A673 (cell line): ENCODE results near the gene PRAMEF1.

Source experiments
- EZH2 ChIP-seq: fragments of 200-600 bp; sonication (generic); IDR thresholded peaks from 2 replicates; pipeline ENCODE4 v1.6.1; 2017; ENCODE audit warnings: borderline replicate concordance, low read depth, mild to moderate bottlenecking, mixed read lengths, antibody characterized with exemption, low read length; ENCODE audit not compliant: poor library complexity, severe bottlenecking
- TF ChIP-seq, protein P1 (sequence below): fragments of 300-800, 200-600 bp; sonication (generic); conservative IDR thresholded peaks from 2 replicates; pipeline ENCODE4 v1.5.1; 2017; ENCODE audit warnings: low read depth, mild to moderate bottlenecking, antibody characterized with exemption, low read length, moderate library complexity, mixed read lengths

- TF ChIP-seq, protein P1, sequence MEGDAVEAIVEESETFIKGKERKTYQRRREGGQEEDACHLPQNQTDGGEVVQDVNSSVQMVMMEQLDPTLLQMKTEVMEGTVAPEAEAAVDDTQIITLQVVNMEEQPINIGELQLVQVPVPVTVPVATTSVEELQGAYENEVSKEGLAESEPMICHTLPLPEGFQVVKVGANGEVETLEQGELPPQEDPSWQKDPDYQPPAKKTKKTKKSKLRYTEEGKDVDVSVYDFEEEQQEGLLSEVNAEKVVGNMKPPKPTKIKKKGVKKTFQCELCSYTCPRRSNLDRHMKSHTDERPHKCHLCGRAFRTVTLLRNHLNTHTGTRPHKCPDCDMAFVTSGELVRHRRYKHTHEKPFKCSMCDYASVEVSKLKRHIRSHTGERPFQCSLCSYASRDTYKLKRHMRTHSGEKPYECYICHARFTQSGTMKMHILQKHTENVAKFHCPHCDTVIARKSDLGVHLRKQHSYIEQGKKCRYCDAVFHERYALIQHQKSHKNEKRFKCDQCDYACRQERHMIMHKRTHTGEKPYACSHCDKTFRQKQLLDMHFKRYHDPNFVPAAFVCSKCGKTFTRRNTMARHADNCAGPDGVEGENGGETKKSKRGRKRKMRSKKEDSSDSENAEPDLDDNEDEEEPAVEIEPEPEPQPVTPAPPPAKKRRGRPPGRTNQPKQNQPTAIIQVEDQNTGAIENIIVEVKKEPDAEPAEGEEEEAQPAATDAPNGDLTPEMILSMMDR, result no peak
- no peak for TF ChIP-seq EZH2
Observed at GRCh38 chr1:12811409-12811784, 20.2 kb downstream of the PRAMEF1 start.
